Tibial artery (tissue), 4 donors: ENCODE data around the gene SULF2.
A peak's percentile ranks its signal among the peaks of the same experiment; 100 is the strongest.

ENCODE experiments used
- DNase-seq, 2 donors: peaks; one replicate each; pipeline ENCODE4 v3.0.0-alpha.2; 2019
- H3K27ac ChIP-seq, 2 donors: fragments of 200-600 bp; sonication (generic) in 1 of 2; 1 replicate in 1 of 2; 2 replicates in 1 of 2; pipeline ENCODE4 v1.5.1; 2018 to 2019; ENCODE audit warnings: mild to moderate bottlenecking in 1 of 2
- H3K27me3 ChIP-seq, 2 donors: fragments of 200-600 bp; sonication (generic) in 1 of 2; one replicate each; pipeline versions ENCODE4 v1.5.1 to v1.6.0; 2016 to 2019
- H3K36me3 ChIP-seq, 3 donors: fragments of 200-600 bp; sonication (generic) in 2 of 3; one replicate each; pipeline ENCODE4 v1.5.1; 2016 to 2019; ENCODE audit warnings: mild to moderate bottlenecking in 2 of 3
- H3K4me1 ChIP-seq, 4 donors: fragments of 200-600 bp; sonication (generic) in 2 of 4; 1 replicate in 3 of 4; 2 replicates in 1 of 4; pipeline ENCODE4 v1.5.1; 2016 to 2019
- H3K4me3 ChIP-seq, 2 donors: fragments of 200-600 bp; sonication (generic) in 1 of 2; 1 replicate in 1 of 2; 2 replicates in 1 of 2; pipeline ENCODE4 v1.5.1; 2018 to 2019; ENCODE audit warnings: mild to moderate bottlenecking in 2 of 2
- H3K9me3 ChIP-seq, 3 donors: fragments of 200-600 bp; sonication (generic) in 1 of 3; one replicate each; pipeline ENCODE4 v1.5.1; 2016 to 2019
- CTCF ChIP-seq, 2 experiments: fragments of 200-600 bp in 1 of 2; fragments of 450-650 bp in 1 of 2; IDR thresholded peaks; one replicate each; pipeline ENCODE4 v1.5.1; 2017 to 2019; ENCODE audit warnings: antibody characterized with exemption in 2 of 2, mild to moderate bottlenecking in 1 of 2, moderate library complexity in 1 of 2
- intact Hi-C: fragments of 100-400 bp; cut with DNase I; formaldehyde crosslinking; loops from one replicate; pipeline ENCODE4 v1.15.0; 2023; ENCODE audit warnings: low total_unique reads

Gene SULF2

GRCh38 chr20:47723322-47723721 lies 62.0 kb downstream of the SULF2 start:
- no peaks in the 10 kb centered on the region for H3K36me3 ChIP-seq
- no peak for TF ChIP-seq CTCF (IDR thresholded peaks at IDR 0.05)
- H3K4me3 ChIP-seq, result no peak overlapping the region
- no peak overlapping the region for H3K27ac ChIP-seq
- intact Hi-C loops, result loop anchor here (10.0 kb wide), 1 partner anchor 1329 kb away; no protein-coding TSS in a partner anchor
- H3K27me3 ChIP-seq, result no peaks in the 10 kb centered on the region
- no peaks in the 10 kb centered on the region for H3K9me3 ChIP-seq
- DNase-seq, result no peak
- H3K4me1 ChIP-seq, result peaks cover 0 to 21% (median 10%) of the 10 kb centered on the region in 4 donors

GRCh38 chr20:47720636-47721427 lies 64.4 kb downstream of the SULF2 start:
- Histone ChIP-seq H3K4me1 (peaks cover 0 to 21% (median 10%) of the 10 kb centered on the region in 4 donors), H3K9me3 (no peaks in the 10 kb centered on the region), H3K36me3 (no peaks in the 10 kb centered on the region), H3K4me3 (no peak overlapping the region), H3K27ac (peak overlapping the region; percentile 36 to 48), H3K27me3 (no peaks in the 10 kb centered on the region)
- no peak for TF ChIP-seq CTCF (IDR thresholded peaks at IDR 0.05)
- DNase-seq, result no peak
- intact Hi-C loops, result loop anchor here (10.0 kb wide), 1 partner anchor 1326 kb away; no protein-coding TSS in a partner anchor

- Histone ChIP-seq H3K36me3 (no peaks in the 10 kb centered on the region), H3K4me3 (no peak overlapping the region), H3K9me3 (no peaks in the 10 kb centered on the region), H3K27me3 (no peaks in the 10 kb centered on the region), H3K27ac (no peak overlapping the region), H3K4me1 (peaks cover 0 to 21% (median 10%) of the 10 kb centered on the region in 4 donors)
- intact Hi-C loops, result loop anchor here (10.0 kb wide), 1 partner anchor 1325 kb away; no protein-coding TSS in a partner anchor
- DNase-seq, result no peak
- no peak for TF ChIP-seq CTCF (IDR thresholded peaks at IDR 0.05)
Observed at GRCh38 chr20:47719625-47720024, 65.7 kb downstream of the SULF2 start.

GRCh38 chr20:47719211-47719610 lies 66.1 kb downstream of the SULF2 start:
- H3K9me3 ChIP-seq, result no peaks in the 10 kb centered on the region
- intact Hi-C loops, result no loop called here
- TF ChIP-seq CTCF (IDR thresholded peaks at IDR 0.05), result no peak
- no peaks in the 10 kb centered on the region for H3K36me3 ChIP-seq
- no peak overlapping the region for H3K4me3 ChIP-seq
- H3K4me1 ChIP-seq, result peaks cover 0 to 21% (median 11%) of the 10 kb centered on the region in 4 donors
- no peak for DNase-seq
- no peak overlapping the region for H3K27ac ChIP-seq
- H3K27me3 ChIP-seq, result no peaks in the 10 kb centered on the region

GRCh38 chr20:47718398-47718797 lies 66.9 kb downstream of the SULF2 start:
- TF ChIP-seq CTCF (IDR thresholded peaks at IDR 0.05), result no peak
- DNase-seq, result no peak
- Histone ChIP-seq H3K4me1 (peaks cover 0 to 21% (median 15%) of the 10 kb centered on the region in 4 donors), H3K36me3 (no peaks in the 10 kb centered on the region), H3K27me3 (no peaks in the 10 kb centered on the region), H3K27ac (no peak overlapping the region), H3K4me3 (no peak overlapping the region), H3K9me3 (no peaks in the 10 kb centered on the region)
- intact Hi-C loops, result no loop called here
